ENCODE measurements around the gene TPGS2. TPM values are rescaled to one million over a fixed set of nuclear protein-coding genes. Genes with fewer than 3 reads are reported as not detected.

The TPGS2 gene
- polyA plus RNA-seq, 1 of the 3 experiments (the other 2 are of a cell fraction) = 235 TPM

GRCh38 chr18:36826556-36826955 lies 2.2 kb downstream of the TPGS2 start:
- H3K36me3 ChIP-seq (replicated peaks in 1 of 2; ENCODE audit: control insufficient read depth in 1 of 2, insufficient read depth in 2 of 2, low read length in 1 of 2) = peaks cover 5 to 11% of the 10 kb centered on the region in 2 experiments
- POLR2A ChIA-PET = no interaction called here
- no peaks in the 10 kb centered on the region for H4K20me1 ChIP-seq (ENCODE audit: insufficient read depth)
- H3K27me3 ChIP-seq (ENCODE audit: insufficient read depth) = no peaks in the 10 kb centered on the region
- DNase-seq = no peak
- TF ChIP-seq MXI1 (IDR thresholded peaks at IDR 0.05; ENCODE audit: low read depth, low read length) (no peak), POLR2AphosphoS5 (IDR thresholded peaks at IDR 0.05; ENCODE audit: low read depth, low read length) (no peak), USF2 (IDR thresholded peaks at IDR 0.05; ENCODE audit: borderline replicate concordance, low read depth, low read length) (no peak), GABPA (IDR thresholded peaks at IDR 0.05; ENCODE audit: low read depth) (no peak), NFIC (IDR thresholded peaks at IDR 0.05; ENCODE audit: borderline replicate concordance) (no peak)
- H3K9ac ChIP-seq = no peak overlapping the region
- no peak overlapping the region for H2AFZ ChIP-seq (ENCODE audit: low read depth)
- no peaks in the 10 kb centered on the region for H3K9me2 ChIP-seq
- no peak overlapping the region for H3K4me3 ChIP-seq (ENCODE audit: low read depth in 2 of 2, low read length in 1 of 2)
- H3K79me2 ChIP-seq (ENCODE audit: insufficient read depth) = peaks cover 79% of the 10 kb centered on the region
- peaks cover 3% of the 10 kb centered on the region for H3F3A ChIP-seq (replicated peaks; ENCODE audit: insufficient read depth)
- H3K27ac ChIP-seq (ENCODE audit: low read depth in 2 of 2, low read length in 1 of 2) = no peak overlapping the region
- CTCF ChIA-PET = interaction anchor here (3.3 kb wide), 1 partner anchor 139 kb away, joined by 9 read pairs; no protein-coding TSS in a partner anchor
- H3K4me2 ChIP-seq = no peak overlapping the region
- no peaks in the 10 kb centered on the region for H3K9me3 ChIP-seq
- H3K4me1 ChIP-seq (ENCODE audit: control insufficient read depth in 1 of 2, insufficient read depth in 2 of 2, low read depth in 1 of 2, low read length in 1 of 2) = peaks cover 7 to 9% of the 10 kb centered on the region in 2 experiments; a peak in 3 of 4 replicates
- WGBS (ENCODE audit: low lambda C conversion rate) = 96% methylated on average over 3 of the region's 3 CpGs

- Histone ChIP-seq H3K27ac (ENCODE audit: low read depth in 2 of 2, low read length in 1 of 2) (no peak overlapping the region), H3K79me2 (ENCODE audit: insufficient read depth) (peaks cover 70% of the 10 kb centered on the region), H3K36me3 (replicated peaks in 1 of 2; ENCODE audit: control insufficient read depth in 1 of 2, insufficient read depth in 2 of 2, low read length in 1 of 2) (peaks cover 11 to 13% of the 10 kb centered on the region in 2 experiments), H3K9me3 (no peaks in the 10 kb centered on the region), H3K27me3 (ENCODE audit: insufficient read depth) (no peaks in the 10 kb centered on the region), H3K9ac (no peak overlapping the region), H3K4me1 (ENCODE audit: control insufficient read depth in 1 of 2, insufficient read depth in 2 of 2, low read depth in 1 of 2, low read length in 1 of 2) (peaks cover 7 to 9% of the 10 kb centered on the region in 2 experiments; a peak in 3 of 4 replicates), H2AFZ (ENCODE audit: low read depth) (no peak overlapping the region), H3K4me2 (no peak overlapping the region), H3F3A (replicated peaks; ENCODE audit: insufficient read depth) (peaks cover 3% of the 10 kb centered on the region), H3K4me3 (ENCODE audit: low read depth in 2 of 2, low read length in 1 of 2) (no peak overlapping the region), H4K20me1 (ENCODE audit: insufficient read depth) (no peaks in the 10 kb centered on the region), H3K9me2 (no peaks in the 10 kb centered on the region)
- ChIA-PET POLR2A (no interaction called here), CTCF (no interaction called here)
- TF ChIP-seq SIN3A (IDR thresholded peaks at IDR 0.05; ENCODE audit: borderline replicate concordance, low read depth, low read length) (no peak), TCF12 (IDR thresholded peaks at IDR 0.05) (no peak), EP300 (IDR thresholded peaks at IDR 0.05; ENCODE audit: borderline replicate concordance in 1 of 2, low read depth in 1 of 2, low read length in 1 of 2) (no peak), PBX3 (IDR thresholded peaks at IDR 0.05) (no peak), USF1 (IDR thresholded peaks at IDR 0.05; ENCODE audit: borderline replicate concordance, low read depth) (no peak)
- DNase-seq = no peak
Measured at GRCh38 chr18:36825526-36825925, 3.3 kb downstream of the TPGS2 start.

Measured in SK-N-SH (cell line).